Suppressor macrophage (primary cell): Measurements from ENCODE around the gene ARHGAP45.
A peak's percentile ranks its signal among the peaks of the same experiment; 100 is the strongest.
"Not testable (repeated sequence)": the region's sequence is repeated elsewhere in the genome, so short reads cannot be mapped to it uniquely, and the experiment has no call there.

ENCODE experiments used
- DNase-seq, 4 experiments: peaks; one replicate each; pipeline ENCODE4 v3.0.0-alpha.2; 2020 to 2022
- total RNA-seq, 17 experiments: gene quantifications; one replicate each; lab custom pipeline; 2026; ENCODE audit warnings: mixed read lengths in 6 of 17, inconsistent platforms in 3 of 17; lab: John Stamatoyannopoulos, UW

Gene ARHGAP45, protein sequence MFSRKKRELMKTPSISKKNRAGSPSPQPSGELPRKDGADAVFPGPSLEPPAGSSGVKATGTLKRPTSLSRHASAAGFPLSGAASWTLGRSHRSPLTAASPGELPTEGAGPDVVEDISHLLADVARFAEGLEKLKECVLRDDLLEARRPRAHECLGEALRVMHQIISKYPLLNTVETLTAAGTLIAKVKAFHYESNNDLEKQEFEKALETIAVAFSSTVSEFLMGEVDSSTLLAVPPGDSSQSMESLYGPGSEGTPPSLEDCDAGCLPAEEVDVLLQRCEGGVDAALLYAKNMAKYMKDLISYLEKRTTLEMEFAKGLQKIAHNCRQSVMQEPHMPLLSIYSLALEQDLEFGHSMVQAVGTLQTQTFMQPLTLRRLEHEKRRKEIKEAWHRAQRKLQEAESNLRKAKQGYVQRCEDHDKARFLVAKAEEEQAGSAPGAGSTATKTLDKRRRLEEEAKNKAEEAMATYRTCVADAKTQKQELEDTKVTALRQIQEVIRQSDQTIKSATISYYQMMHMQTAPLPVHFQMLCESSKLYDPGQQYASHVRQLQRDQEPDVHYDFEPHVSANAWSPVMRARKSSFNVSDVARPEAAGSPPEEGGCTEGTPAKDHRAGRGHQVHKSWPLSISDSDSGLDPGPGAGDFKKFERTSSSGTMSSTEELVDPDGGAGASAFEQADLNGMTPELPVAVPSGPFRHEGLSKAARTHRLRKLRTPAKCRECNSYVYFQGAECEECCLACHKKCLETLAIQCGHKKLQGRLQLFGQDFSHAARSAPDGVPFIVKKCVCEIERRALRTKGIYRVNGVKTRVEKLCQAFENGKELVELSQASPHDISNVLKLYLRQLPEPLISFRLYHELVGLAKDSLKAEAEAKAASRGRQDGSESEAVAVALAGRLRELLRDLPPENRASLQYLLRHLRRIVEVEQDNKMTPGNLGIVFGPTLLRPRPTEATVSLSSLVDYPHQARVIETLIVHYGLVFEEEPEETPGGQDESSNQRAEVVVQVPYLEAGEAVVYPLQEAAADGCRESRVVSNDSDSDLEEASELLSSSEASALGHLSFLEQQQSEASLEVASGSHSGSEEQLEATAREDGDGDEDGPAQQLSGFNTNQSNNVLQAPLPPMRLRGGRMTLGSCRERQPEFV
- total RNA-seq = 31.3 to 270 (median 146) reads per million in 17 experiments

DNA sequence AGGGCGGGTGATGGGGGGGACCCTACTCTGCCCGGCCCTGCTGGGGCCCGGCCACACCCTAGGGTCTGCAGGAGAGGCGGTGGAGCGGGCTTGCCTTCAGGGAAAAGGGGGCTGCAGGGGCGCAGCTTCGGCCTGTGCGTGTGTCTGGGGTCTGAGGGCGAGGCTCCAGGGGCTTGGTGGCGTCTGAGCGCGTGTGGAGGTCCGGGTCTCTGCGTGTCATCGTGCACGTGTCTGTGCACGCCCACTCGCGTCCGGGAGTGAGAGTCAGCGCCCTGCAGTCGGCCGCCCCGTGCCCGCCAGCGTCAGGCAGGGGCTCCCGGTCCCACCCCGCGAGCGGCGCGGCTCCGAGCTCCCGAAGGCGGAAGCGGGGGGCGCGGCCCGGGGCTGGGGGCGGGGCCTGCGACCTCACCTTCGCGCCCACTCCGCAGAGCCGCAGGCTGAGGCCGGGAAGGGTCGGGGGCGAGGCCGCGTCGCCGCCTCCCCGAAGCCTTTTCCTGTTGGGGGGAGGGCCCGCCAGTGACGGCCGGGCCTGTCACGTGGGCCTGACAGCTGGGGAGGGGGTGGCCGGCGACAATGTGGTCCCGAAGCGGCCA lies at the start of gene ARHGAP45:
ARHGAP45 (plus strand) TSS at position 420 of the 593 bp plus-strand sequence. CDS start 239 bp downstream, outside the sequence.
- peak; percentile 89 to 93 (median 93) for DNase-seq

DNA sequence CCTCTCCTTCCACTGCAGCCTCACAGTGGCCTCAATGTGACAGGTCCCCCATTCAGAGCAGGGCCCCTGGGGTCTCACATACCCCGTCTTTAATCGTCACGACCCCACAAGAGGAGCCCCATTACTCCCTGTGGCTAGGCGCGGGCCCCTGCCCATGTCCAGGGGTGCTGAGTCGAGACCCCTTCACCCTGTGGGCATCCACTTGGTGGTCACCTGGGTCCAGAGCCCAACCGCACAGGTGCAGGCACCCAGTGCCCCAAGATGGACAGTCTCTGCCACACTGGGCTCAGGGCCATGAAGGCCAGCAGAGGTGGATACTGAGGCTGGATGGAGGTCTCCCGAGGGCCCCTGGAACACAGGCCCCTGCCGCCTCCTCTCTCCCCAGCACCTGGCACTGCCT lies 49.1 kb upstream of the ARHGAP45 start:
- no peak for DNase-seq

DNA sequence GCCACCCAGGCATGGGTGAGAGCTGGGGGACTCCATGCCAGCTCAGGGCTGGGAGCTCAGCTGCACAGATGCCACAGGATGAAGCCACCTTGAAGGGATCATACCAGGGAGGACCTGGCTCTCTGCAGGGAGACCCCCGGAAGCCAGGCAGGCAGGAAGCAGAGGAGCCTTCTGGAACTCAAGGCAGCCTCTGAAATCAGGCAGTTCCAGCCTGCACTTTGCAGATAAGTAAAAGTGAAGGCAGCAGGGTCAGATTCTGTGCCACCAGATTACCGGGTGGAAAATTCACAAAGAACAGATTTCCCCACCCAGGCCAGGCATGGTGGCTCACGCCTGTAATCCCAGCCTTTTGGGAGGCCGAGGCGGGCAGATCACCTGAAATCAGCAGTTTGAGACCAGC lies 48.6 kb upstream of the ARHGAP45 start:
- no peak for DNase-seq

DNA sequence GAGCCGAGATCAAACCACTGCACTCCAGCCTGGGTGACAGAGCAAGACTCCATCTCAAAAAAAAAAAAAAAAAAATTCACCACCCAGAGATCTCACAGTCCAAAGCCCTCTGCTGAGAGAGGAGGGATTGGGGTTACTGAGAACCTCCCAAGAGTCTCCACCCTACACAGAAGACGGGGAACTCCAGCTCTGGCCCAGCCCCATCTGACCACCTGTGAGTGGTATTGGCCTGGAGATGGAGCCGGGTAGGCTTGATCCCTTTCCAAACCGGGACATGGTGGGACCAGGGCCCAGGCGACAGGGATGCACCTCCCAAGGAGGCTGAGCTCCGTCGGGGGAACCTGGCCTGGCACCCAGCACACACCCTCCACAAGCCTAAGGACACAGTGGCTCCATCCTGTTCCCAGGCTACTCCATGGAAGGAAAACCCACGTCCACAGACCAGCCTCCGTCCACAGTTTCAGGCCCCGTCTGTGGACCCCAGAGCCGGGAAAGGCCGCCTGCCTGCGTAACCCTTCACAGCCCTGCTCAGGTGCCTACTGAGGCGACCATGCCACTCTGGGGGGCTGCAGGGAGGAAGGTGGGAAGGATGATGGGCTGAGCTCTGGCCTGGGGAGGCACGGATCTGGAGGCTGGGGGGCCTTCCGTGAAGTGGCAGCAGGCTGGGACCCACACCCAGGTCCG lies 47.9 kb upstream of the ARHGAP45 start:
- no peak for DNase-seq

DNA sequence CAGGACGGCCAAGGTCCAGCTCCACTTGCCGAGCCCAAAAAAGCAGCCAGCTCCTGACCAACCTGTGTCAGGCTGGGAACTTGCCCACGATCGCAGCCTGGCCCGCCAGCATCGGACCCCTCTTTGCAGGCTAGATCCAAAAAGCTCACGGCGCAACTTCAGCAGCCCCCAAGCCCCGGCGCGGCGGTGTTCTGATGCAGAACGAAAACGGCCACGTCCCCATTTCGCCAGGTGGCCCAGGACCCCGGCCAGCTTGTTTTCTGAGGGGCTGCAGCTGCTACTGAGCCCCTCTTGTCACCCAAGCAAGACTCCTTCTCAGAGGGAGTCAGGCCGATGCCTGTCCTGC lies 47.4 kb upstream of the ARHGAP45 start:
- DNase-seq = no peak

DNA sequence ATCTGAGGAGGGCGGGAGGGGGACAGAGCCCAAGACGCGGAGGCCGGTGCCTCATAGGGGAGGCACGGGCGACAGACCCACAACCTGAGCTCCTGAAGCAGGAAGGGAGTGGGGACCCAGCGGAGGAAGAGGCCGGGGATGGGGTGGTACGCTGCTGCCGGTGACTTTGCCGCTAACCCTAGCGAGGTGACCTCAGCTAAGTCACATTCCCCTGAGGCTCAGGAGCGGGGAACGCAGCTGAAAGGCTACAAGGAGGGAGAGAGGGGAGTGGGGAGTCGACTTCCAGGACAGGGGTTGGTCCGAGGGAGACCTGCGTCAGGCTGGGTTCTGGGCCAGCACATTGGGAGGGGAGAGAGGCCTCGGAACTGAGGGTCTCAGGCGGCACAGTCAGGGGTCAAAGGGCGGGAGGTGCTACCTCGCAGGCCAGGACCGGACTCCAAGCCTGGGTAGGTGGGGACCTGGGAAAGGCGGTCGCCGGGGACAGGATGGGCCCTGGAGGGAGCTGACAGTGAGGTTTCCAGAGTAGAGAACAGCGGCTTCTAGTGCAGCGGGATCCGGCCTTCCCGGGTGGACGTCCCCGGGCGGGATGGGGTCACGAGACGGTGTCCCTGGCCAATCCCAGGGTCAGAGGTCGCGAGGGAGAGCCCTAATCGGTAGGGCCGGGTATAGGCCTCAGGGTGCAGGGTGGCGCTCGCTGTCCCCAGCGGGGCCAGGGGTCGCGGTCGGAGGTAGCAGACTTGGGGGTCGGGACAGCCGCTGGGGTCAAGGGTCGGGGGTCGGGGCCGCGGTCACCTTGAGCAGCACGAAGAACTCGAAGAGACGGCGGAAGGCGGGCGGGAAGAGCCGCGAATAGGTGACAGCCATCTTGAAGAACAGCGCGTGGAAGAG lies 46.7 kb upstream of the ARHGAP45 start:
- peak in 3 of 4 experiments; percentile 52 to 72 (median 55) for DNase-seq

DNA sequence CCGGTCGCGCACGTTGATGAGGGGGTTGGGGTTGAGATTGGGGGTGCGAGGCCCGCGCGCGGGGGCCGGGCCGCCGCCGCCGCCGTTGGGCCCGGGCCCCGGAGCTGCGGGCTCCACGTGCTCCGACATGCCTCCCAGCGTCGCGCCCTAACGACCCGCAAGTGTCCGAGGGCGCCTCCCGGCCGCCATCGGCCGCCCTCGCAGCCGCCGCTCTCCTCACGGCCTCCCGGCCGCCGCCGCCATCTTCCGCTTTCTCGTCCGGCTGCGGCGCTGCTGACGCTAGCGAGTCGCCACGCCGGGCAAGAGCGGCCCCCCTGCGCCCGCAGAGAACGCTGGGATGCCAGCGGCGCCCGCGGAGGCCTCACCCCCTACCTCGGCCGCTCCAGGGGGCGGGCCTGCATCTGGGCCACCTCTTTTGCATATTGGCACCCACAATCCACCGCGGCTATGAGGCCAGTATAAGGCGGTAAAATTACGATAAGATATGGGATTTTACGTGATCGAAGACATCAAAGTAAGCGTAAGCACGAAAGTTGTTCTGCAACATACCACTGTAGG lies 46.0 kb upstream of the ARHGAP45 start, which contains the start of gene TMEM259:
TMEM259 (minus strand) TSS at position 256 of the 558 bp plus-strand sequence; CDS start at position 129, 127 bp downstream.
- peak; percentile 98 to 99 (median 99) for DNase-seq

DNA sequence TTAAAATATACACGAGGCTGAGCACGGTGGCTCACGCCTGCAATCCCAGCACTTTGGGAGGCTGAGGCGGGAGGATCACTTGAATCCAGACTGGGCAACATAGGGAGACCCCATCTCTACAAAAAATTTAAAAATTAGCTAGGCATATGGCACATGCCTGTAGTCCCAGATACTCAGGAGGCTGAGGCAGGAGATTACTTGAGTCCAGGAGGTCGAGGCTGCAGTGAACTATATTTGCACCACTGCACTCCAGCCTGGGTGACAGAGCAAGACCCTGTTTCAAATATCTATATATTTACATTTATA lies 43.1 kb upstream of the ARHGAP45 start:
- DNase-seq = not testable (repeated sequence)

DNA sequence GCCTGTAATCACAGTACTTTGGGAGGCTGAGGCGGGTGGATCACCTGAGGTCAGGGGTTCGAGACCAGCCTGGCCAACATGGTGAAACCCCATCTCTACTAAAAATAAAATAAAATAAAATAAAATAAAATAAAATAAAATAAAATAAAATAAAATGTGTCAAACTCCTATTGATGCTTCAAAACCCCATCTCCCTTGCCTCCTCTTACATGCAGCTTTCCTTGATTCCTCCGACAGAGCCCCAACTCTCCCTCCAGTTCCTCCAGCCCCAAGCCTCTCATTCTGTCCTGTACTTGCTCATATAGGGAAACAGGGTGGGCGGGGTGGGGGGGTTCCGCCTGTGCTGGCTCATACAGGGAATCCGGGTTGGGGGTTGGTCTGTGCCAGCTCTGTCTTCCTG lies 41.9 kb upstream of the ARHGAP45 start:
- DNase-seq = not testable (repeated sequence)

DNA sequence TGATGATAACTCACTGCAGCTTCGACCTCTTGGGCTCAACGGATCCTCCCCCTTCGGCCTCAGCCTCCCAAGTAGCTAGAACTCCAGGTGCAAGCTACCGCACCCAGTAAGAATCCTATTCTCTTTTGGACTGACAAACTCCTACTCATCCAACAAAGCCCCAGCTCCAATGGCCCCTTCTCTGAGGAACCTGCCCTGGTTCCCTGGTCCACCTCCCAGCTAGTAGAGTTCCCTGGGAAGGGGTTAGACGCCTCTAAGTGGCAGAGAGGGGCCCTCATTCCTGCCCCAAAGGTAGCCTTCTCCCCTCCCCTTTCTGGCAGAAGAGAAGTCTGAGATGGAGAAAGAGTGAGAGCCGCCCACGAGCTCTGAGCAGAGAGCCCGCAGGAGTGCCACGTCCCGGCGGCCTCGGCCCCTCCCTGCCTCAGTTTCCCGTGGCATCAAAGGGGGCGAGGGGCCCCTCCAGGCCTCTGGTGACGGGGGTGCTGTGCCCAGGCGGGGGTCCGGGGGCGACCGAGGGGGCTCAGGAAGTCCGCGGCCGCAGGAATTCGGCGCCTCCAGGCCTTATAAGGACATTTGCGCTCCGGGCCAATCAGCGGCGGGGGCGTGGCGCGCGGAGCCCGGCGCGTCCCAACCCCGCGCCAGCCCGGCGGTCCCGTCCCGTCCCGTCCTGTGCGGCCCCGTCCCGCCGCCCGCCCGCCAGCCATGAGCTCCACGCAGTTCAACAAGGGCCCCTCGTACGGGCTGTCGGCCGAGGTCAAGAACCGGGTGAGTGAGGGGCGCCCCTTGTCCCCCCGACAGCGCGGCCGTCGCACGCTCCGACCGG lies 40.8 kb upstream of the ARHGAP45 start, which contains the start of gene CNN2:
CNN2 (plus strand) TSS at position 649 of the 823 bp plus-strand sequence; CDS start at position 703, 54 bp downstream.
- DNase-seq = peak; percentile 80 to 95 (median 88)

DNA sequence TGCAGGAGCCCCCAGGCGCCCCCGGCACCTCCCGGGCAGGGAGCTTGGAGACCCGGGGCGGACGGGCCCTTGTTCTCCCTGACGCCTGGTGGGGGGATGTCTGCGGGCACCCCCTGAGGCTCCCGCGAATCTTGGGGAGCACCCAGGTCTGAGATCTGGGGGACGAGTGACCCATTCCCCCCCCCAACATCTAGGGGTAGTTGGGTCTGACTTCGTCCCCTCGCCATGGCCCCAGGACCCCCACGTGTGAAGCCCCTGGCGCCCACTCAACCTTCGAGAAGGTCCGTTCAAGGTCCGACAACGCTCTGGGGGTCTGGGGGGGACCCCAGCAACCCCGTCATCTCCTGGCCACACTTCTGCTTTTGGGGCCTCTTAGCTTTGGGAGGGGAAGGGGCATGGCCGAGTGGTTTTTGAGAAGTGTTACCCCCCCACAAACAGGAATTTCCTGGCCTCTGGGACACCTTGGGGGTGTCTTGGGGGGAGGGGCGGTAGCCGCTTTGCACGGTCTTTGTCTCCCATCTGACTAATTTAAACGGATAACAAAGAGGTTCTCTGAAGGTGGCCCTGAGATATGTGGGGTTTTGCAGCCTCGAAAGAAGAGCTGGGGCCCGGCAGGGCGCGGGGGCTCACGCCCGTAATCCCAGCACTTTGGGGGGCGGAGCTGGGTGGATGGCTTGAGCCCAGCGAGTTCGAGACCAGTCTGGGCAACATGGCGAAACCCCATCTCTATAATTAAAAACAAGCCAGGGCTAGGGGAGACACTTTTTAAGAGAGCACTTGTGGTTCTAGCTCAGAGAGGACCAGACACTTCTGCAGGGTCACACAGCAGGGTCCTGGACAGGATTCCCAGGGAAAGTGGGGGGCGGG lies 40.0 kb upstream of the ARHGAP45 start:
- DNase-seq = peak; percentile 15 to 48 (median 38)

DNA sequence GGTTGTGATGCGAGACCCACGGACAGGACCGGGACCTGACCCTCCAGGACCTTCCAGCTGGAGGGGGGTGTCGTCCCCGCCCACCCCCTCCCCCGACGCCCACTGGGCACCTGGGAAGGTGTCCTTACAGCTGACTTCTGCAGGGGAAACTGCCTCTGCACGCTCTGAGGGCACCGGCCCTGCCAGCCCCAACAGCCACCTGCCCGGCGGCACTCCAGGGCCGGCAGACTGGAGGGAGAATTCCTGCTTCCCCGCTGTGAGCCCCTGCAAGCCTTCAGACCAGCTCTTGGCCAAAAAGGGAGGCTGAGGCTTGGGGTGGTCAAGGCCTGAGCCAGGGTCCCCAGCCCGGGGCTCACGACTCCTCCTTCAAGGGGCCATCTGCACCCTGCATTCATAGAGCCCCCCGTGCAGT lies 39.3 kb upstream of the ARHGAP45 start:
- DNase-seq = peak in 1 of 4 experiments; percentile 36

DNA sequence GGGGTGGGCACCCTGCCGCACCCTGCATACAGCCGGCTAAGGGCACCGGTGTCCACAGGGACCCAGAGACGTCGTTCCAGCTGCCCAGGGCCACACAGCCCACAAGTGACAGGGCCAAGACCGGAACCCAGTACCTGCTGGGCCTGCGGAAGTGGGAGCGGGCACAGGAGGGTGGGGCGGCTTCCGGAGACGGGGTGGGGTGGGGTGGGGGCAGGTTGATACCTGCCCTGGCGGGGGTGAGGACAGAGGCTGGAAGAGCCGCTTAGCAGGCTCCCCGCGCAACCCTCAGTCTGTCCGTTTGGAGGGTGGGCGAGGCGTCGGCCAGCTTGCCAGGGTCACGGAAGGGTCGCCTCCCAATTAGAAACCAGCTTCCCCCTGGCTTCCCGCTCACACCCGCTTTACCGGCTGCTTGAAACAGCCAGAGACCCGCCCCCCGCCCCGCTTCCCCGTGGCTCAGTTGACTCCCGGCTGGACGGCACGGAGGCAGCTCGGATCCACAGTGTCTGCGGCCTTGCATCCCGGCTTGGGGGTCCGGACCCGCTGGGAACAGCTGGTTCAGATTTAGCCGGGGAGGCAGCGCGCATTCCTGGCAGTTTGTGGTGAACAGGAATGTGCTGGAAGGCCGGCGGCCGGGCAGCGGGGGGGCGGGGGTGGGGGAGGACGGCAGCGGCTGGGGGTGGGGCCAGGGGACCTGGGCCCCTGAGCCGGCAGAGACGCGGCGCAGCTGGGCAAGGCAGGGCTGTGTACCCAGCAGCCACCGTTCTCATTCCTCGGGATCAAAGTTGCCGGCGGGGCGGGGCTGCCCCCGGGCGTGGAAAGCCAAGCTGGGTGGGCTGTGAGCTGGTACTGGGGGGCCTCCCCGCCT lies 38.7 kb upstream of the ARHGAP45 start:
- peak; percentile 30 to 70 (median 52) for DNase-seq

DNA sequence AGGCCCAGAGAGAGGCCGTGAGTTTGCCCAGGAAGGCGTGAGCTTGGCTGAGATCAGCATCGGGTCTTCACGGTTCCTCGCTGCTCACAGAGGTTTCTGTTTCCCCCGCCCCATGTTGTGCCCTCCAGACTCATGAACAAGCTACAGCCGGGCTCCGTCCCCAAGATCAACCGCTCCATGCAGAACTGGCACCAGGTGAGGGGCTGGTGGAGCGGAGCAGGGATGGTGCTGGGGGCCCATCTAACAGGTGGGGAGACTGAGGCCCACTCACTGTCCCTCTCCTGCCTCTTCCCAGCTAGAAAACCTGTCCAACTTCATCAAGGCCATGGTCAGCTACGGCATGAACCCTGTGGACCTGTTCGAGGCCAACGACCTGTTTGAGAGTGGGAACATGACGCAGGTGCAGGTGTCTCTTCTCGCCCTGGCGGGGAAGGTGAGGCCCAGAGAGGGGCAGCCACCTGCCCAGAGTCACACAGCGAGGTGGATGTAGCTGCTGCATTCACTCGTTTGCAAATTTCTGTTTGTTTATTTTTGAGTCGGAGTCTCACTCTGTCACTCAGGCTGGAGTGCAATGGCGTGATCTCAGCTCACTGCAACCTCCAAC lies 34.6 kb upstream of the ARHGAP45 start:
- no peak for DNase-seq

DNA sequence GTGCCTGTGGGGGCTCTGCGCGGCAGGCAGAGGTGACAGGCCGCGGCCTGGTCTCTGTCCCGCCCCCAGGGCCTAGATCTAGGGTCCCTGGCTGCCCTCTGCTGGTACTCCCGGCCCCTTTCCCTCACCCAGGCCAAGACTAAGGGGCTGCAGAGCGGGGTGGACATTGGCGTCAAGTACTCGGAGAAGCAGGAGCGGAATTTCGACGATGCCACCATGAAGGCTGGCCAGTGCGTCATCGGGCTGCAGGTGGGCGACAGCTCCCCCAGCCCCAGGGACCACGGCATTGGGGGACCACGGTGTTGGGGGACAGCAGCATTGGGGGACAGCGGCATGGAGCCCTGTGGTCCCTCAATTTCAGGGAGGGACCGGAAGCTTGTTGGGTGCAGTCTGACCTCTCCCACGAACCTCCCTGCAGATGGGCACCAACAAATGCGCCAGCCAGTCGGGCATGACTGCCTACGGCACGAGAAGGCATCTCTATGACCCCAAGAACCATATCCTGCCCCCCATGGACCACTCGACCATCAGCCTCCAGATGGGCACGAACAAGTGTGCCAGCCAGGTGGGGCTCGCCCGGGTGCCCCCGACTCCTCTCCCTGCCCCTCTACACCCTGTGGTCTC lies 30.9 kb upstream of the ARHGAP45 start:
- DNase-seq = no peak

DNA sequence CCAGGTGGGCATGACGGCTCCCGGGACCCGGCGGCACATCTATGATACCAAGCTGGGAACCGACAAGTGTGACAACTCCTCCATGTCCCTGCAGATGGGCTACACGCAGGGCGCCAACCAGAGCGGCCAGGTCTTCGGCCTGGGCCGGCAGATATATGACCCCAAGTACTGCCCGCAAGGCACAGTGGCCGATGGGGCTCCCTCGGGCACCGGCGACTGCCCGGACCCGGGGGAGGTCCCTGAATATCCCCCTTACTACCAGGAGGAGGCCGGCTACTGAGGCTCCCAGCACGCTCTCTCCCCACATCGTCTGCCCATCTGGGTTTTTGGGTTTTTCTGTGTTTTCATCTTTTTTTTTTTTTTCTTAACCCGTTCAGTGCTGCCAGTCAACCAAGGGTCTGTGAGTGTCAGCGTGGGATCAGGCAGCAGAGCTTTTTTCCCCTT lies 29.3 kb upstream of the ARHGAP45 start:
- DNase-seq = peak in 2 of 4 experiments; percentile 18 to 26
